NCI-H2107 treated with DMSO at 0.1 percent for 48 hours (cell line): ENCODE results near the gene SYNGR3.

Experiments used
- DNase-seq: peaks from one replicate; lab custom pipeline; 2025; ENCODE audit not compliant: unreplicated experiment; lab: John Stamatoyannopoulos, UW

Gene SYNGR3

GRCh38 chr16:1991948-1992703 lies 2.4 kb downstream of the SYNGR3 start:
- DNase-seq, result no peak

GRCh38 chr16:1992704-1993317 lies 3.0 kb downstream of the SYNGR3 start:
- DNase-seq, result no peak

GRCh38 chr16:1993731-1994131 lies 4.0 kb downstream of the SYNGR3 start:
- no peak for DNase-seq

GRCh38 chr16:1997494-1998359 lies 8.0 kb downstream of the SYNGR3 start:
- no peak for DNase-seq

DNA sequence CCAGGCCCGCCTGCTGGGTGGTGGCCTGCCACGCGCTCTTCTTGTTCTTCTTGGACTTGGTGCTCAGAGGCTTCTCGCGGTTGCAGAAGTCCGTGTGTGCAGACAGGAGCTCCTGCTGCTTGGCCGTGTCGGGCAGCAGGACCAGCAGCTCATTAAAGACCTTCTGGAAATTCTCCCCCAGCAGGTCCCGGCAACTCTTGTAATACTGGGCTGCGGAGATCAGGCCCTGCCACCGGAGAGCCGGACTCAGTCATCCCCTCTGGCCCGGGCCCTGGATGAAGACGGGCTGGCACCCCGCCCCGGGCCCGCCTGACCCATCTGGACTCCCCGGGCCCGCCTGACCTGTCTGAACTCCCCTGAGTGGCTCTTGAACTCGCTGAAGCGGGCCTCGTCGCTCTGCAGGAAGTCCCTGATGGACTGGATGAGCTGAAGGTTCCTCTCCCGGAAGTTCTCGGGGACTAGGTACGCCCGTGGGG lies 8.6 kb downstream of the SYNGR3 start:
- no peak for DNase-seq

- DNase-seq, result no peak
These were observed 9.4 kb downstream of the SYNGR3 start for GRCh38 chr16:1998852-1999801.

GRCh38 chr16:1999866-2000514 lies 10.2 kb downstream of the SYNGR3 start:
- DNase-seq, result no peak

- DNase-seq, result no peak
These were observed 11.3 kb downstream of the SYNGR3 start for GRCh38 chr16:2001035-2001434.

GRCh38 chr16:2001456-2002355 lies 11.9 kb downstream of the SYNGR3 start:
- no peak for DNase-seq

DNA sequence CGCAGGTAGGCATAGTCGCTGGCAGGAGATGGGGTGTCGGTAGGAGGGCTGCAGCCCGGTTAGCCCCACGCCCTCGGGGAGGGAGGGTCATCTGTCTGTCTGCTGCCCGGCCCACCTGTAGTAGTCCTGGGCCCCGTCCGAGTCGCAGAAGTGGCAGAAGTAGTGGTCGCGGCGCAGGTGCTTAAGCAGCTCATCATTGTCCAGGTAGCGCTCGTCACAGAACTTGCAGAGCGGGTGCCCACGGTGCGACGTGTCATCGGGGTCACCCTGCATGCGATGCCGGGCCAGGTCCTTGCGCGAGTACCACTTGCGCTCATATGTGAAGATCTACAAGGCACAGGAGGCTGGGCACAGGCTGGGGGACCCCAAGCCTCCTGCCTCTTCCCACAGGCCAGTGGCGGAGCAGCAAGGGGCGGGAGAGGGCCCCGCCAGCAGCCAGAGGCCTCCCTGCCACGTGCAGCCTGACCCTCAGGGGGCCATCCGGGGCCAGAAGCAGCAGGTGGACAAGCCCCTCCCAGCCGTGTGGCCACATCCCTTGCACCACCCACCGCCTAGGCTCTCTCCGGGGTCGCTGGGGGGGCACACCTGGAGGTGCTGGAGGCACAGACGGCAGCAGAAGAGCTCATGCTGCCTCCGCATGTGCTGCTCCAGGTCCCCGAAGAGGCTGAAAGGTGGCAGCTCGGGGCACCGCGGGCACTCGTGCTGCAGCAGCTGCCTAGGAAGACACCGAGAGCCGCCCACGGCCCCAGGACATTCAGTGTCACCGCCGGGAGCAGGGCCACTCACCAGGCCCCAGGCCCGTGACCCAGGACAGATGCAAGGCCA lies 12.8 kb downstream of the SYNGR3 start:
- no peak for DNase-seq

DNA sequence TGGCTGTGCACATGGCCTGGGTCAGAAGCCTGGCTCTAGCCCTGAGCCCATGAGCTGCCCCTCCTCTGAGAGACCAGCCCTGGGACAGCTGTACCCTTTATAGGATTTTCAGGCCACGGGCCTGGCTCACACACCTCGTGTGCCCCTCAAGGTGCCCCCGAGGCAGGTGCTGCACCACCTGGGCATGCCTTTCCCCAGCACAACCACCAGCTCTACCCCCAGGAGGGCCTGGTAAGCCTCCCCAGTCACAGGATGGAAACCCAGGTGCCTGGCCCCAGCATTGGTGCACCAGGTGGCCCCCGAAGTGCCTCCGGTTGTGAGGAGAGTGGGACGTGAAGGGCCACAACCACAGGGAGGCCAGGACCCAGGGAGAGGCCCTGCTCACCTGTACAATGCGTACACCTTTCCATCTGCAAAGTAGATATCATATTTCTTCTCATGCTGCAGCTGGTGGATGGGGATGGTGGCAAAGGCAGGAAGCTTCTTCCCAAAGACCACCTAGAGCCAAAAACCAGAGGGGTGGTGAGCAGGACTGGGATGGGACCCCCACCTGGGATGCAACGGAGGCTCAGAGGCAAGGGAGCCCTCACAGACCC lies 13.6 kb downstream of the SYNGR3 start:
- no peak for DNase-seq

DNA sequence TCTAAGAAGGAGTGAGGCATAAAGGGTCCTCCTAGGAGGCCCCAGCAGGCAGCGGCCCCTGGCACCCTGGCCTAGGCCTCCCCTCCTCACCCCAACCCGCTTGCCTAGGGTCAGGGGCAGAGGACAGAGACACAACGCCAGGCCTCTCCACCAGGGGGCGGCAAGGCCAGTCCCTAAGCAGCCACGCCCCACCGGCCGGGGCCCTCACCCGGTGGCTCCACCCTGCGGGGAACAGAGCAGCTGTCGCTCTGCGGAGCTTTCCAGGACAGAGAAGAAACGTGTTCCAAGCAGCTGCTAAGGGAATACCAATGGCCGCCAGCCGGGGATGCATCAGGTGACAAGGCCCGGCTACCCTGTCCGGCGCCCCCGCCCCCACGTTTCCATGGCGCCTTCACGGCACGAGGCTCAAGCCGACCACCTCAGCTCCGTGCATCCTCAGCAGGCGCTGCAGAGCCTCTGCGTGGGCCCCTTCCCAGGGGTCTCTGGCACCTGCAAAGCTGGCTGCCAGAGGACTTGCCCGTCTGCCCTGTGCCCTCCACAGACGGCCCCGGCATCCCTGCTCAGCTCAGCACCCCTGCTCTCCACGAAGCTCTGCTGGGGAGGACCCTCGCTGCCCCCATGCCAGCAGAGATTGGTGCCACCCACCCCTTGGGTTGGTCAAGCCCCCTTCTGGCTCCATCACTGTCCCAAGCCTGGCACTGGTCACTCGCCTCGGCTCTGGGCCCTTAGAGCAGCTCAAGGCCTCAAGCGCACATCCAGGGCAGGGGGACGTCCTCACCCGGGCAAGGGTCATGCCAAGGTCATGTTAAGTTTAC lies 14.3 kb downstream of the SYNGR3 start:
- DNase-seq, result peak; percentile 82

DNA sequence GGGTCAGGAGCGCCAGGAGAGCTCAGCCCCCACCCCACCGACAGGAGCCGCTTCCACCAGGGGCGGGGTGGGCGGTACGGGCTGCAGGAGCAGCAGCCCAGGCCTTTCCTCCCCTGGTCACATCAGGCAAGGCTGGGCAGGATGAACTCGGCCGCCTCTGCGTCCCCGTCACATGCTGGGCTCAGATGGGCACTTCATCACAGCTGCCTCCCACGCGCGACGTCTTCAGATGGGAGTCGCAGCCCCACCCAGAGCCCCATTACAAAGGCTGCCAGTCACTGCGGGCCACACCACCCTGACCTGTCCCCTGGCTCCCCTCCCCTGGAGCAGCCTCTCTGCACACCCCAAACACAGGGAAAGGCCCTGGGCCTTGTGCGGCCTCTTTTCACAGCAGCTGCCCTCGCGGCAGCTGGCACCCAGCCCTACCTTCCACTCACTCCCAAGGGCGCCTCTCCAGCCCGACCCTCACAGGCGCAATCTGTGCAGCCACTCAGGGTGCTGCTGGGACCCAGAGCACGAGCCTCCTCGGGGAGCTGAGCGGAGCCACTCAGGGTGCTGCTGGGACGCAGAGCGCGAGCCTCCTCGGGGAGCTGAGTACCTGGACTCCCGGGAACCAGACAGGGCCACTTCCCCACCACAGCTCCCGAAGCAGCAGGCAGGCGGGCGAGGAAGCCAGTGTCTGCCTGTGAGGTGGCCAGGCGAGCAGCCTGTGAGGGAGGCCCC lies 15.2 kb downstream of the SYNGR3 start:
- no peak for DNase-seq

DNA sequence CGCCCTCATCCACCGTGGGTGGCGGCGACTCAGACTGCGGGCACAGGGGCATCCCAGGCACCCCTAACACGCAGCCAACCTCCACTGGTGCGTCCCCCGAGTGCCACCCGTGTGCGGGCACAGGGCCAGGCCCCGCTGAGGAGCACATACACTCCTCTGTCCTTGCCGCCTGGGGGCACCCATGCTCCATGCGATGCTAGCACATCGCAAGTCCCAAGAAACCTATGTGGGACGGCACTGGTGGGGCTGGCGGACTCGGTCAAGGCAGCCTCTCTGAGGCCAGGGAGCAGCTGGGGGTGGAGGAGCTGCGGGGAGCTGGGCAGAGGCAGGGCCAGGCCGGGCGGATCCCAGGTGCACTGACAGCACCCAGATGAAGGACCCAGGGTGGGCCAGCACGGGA lies 15.9 kb downstream of the SYNGR3 start:
- peak; percentile 23 for DNase-seq

GRCh38 chr16:2006317-2006716 lies 16.5 kb downstream of the SYNGR3 start:
- no peak for DNase-seq

GRCh38 chr16:2007081-2007836 lies 17.5 kb downstream of the SYNGR3 start:
- DNase-seq, result no peak
